HCEC 1CT (cell line): ENCODE measurements around the gene COA6.
"Not testable (repeated sequence)": the region's sequence is repeated elsewhere in the genome, so short reads cannot be mapped to it uniquely, and the experiment has no call there.

Experiments used
- DNase-seq: peaks from one replicate; pipeline ENCODE4 v3.0.0-alpha.2; 2017

COA6 gene

GRCh38 chr1:234371414-234371813, 1.8 kb upstream of the COA6 start:
- no peak for DNase-seq

GRCh38 chr1:234372011-234372757, 1.1 kb upstream of the COA6 start:
- peak; percentile 2 for DNase-seq

- DNase-seq = no peak
Measured at GRCh38 chr1:234373959-234374254, 651 bp downstream of the COA6 start.

- no peak for DNase-seq
Measured at GRCh38 chr1:234375672-234376071, 2.4 kb downstream of the COA6 start.

- not testable (repeated sequence) for DNase-seq
Measured at GRCh38 chr1:234379591-234380109, 6.4 kb downstream of the COA6 start.

DNA sequence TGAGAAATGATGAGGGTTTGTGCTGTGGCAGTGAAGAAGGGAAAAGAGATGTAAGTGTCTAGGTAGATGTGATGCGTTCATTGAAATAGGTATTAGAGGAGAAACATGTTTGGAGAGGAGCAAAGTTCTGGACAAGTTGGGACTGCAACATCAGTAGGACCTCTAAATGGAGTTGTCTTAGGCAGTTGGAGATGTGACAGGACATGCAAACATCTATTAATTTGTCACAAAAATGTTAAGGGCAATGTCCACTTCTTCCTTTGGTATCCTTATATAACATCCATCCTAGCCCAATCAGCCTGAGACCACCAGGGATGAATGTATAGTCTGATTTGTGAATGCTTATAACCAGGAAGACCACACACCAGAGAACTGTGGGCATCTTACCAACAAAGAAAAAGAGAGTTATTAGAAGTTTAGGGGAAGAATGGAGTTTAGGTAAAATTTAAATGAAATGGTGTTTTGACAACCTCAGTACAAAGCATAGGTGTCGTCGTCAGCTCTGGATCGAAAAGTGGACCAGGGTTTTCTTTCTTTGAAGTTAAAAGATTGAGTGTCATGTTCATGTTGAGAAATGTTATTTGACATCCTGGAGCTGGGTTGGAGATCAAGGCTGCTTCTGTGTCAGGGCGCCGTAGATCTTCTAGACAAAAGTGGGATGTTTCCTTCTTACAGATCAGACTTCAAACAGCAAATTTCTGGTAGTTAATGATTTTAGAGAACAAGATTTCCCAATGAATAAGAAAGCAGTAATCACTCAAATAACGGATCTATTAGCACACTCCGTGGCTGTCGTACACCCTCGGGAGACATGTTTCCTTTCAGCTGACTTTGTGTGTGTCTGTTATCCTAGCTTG, 8.7 kb downstream of the COA6 start:
- DNase-seq = no peak

- DNase-seq = no peak
Measured at GRCh38 chr1:234386122-234386521, 12.9 kb downstream of the COA6 start.

DNA sequence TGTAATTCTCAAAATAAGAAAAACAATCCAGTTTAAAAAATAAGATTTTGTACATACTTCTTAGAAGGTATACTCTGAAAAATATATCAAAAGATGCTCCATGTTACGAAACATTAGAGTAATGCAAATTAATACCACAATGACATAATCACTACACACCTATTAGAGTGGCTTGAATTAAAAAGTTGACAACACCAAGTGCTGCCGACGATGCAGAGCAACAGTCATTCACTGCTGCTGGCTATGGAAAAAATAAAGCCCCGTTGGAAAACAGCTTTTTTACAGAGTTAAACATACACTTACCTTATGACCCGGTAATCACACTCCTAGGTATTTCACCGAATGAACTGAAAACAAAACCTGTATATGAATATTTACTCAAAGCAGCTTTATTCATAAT, 14.8 kb downstream of the COA6 start:
- DNase-seq = no peak

DNA sequence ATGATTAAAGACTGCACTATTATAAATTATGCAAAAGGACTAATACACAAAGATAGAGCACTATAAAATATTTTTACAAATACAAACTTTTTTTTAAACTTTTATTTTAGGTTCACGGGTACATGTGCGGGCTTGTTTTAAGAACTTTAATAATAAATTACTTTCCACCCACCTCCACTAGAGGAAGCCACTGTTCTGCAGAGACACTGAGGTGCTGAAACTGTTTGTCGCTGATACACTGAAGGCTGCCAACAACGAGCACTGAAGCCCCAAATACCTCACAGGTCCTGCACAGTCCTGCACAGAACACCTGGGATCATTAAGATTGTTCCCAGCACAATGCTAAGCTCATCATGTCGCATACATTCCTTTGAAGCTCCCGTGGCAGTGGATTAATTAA, 19.9 kb downstream of the COA6 start:
- DNase-seq = no peak

GRCh38 chr1:234395297-234395696, 22.0 kb downstream of the COA6 start:
- DNase-seq = no peak

DNA sequence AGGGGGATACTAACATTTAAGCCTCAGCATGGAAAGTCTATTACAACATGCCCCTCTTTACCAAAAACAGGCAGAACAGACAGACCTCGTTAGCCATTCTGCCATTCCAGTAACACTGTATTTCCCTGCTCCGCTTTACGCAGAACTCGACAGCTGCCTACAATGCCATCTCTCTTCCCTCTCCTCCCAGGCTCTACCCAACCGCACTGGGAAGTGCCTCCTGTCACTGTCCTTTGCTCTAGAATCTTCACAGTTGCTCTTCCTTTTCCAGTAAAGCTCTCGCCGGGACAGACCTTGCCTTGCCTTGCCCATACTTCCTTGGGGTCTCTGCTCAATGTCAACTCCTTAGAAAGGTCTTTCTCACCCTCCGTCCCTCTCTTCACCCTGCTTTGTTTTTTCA, 22.8 kb downstream of the COA6 start:
- DNase-seq = no peak

- DNase-seq = no peak
Measured at GRCh38 chr1:234396871-234397270, 23.6 kb downstream of the COA6 start.

GRCh38 chr1:234397732-234398131, 24.5 kb downstream of the COA6 start:
- DNase-seq = no peak

- peak; percentile 64 for DNase-seq
Measured at GRCh38 chr1:234398849-234399381, 25.7 kb downstream of the COA6 start.

- DNase-seq = not testable (repeated sequence)
Measured at GRCh38 chr1:234399515-234399914, 26.3 kb downstream of the COA6 start.

- no peak for DNase-seq
Measured at GRCh38 chr1:234400773-234401172, 27.5 kb downstream of the COA6 start.

GRCh38 chr1:234401658-234402057, 28.4 kb downstream of the COA6 start:
- no peak for DNase-seq

- DNase-seq = no peak
Measured at GRCh38 chr1:234402939-234403338, 29.7 kb downstream of the COA6 start.

GRCh38 chr1:234405676-234406075, 32.4 kb downstream of the COA6 start:
- no peak for DNase-seq

DNA sequence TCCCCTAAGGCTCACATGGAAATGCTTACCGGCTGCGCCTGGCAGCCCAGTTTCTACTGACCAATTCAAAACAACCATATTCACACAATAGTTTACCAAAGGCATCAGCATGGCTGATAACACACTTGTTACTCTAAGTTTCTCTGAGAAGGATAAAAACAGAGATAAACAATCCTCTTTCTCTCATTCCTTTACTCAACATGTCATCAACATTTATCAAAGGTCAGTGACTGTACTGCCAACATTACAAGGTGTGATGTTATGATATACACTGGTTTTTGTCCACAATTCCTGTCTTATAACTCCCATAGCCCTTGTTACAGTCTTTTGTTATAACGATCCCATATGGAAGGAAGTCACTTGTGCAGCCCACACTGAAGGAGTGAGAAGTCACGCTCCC, 33.6 kb downstream of the COA6 start:
- no peak for DNase-seq

- DNase-seq = no peak
Measured at GRCh38 chr1:234408757-234409156, 35.5 kb downstream of the COA6 start.

DNA sequence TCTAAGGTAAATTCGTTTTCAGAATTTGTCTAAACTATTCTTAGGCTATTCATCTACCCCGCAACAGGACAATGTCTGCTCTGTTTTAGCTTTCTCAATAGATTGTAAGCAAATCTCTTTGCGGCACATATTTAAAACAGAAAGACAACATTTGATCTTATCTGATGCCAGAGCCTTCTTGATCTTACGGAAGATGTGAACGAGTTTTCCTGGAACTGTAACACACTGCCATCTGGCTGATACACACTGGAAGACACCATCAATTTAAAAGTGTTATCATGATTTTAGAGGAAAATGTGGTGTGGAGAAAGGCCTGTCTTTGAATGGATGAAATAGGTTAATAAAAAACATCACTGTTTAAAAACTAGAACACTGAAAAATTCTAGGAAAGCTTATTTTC, 36.1 kb downstream of the COA6 start:
- DNase-seq = no peak

DNA sequence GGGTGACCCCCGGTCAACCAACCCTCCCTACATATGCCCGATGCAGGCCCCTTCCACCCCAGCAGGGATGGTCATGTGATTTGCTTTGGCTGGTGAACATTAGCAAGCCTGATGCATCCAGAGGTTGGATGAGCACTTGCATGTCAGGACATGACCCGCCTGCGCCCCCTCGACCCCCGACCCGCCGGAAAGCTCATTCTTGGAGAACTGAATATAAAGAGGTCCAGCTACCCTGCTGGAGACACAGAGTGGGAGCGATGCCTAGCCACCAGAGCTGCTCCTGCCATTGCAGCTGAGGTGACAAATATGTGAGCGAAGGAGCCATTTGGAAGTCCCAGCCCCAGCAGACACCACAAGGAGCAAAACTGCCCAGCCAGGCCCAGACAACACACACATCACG, 39.6 kb downstream of the COA6 start:
- DNase-seq = no peak

GRCh38 chr1:234413485-234413884, 40.2 kb downstream of the COA6 start:
- no peak for DNase-seq
